SJSA1 (cell line): ENCODE results near the gene MMP25. TPM values are rescaled to one million over a fixed set of nuclear protein-coding genes. Genes with fewer than 3 reads are reported as not detected.

Experiments
- DNase-seq, 2 experiments: peaks; one replicate each; pipeline ENCODE4 v3.0.0-alpha.2; 2015 to 2020; ENCODE audit warnings: low spot score in 2 of 2, low read depth in 1 of 2
- H3K27ac ChIP-seq: fragments of 250-450 bp; sonication (Bioruptor Pico); 2 replicates; pipeline ENCODE4 v1.5.1; 2020; ENCODE audit warnings: mild to moderate bottlenecking, moderate library complexity
- H3K27me3 ChIP-seq: fragments of 250-450 bp; sonication (Bioruptor Pico); replicated peaks from 2 replicates; pipeline ENCODE4 v1.5.1; 2020; ENCODE audit warnings: mild to moderate bottlenecking, moderate library complexity
- H3K36me3 ChIP-seq: fragments of 250-450 bp; sonication (Bioruptor Pico); 2 replicates; pipeline ENCODE4 v1.5.1; 2020; ENCODE audit warnings: mild to moderate bottlenecking
- H3K4me1 ChIP-seq: fragments of 250-450 bp; sonication (Bioruptor Pico); replicated peaks from 2 replicates; pipeline ENCODE4 v1.6.1; 2021; ENCODE audit warnings: mild to moderate bottlenecking
- H3K4me3 ChIP-seq: fragments of 250-450 bp; sonication (Bioruptor Pico); 2 replicates; pipeline ENCODE4 v1.5.1; 2020; ENCODE audit warnings: mild to moderate bottlenecking
- H3K9me3 ChIP-seq: fragments of 250-450 bp; sonication (Bioruptor Pico); replicated peaks from 2 replicates; pipeline ENCODE4 v1.5.1; 2020; ENCODE audit warnings: mild to moderate bottlenecking
- total RNA-seq: library from RNA; depleted of rRNA; stranded (reverse); fragments of >200 nt; shearing (Covaris generic); gene quantifications from 2 replicates; pipeline ENCODE4 v1.2.3, GENCODE V29; 2014

The MMP25 gene
- total RNA-seq, 1 experiment from 2014 or later = 0.55 TPM

- no peaks in the 10 kb centered on the region for H3K4me1 ChIP-seq
- no peak for DNase-seq
- peaks cover 26% of the 10 kb centered on the region for H3K36me3 ChIP-seq
- no peaks in the 10 kb centered on the region for H3K9me3 ChIP-seq
- peaks cover 43% of the 10 kb centered on the region for H3K27me3 ChIP-seq
- H3K27ac ChIP-seq = no peak overlapping the region
- H3K4me3 ChIP-seq = no peak overlapping the region
These were observed 15.8 kb upstream of the MMP25 start for GRCh38 chr16:3030222-3031212.

GRCh38 chr16:3032624-3033023 lies 13.7 kb upstream of the MMP25 start:
- H3K4me3 ChIP-seq = no peak overlapping the region
- peaks cover 7% of the 10 kb centered on the region; the same call in 1 of the 2 replicates for H3K36me3 ChIP-seq
- H3K27ac ChIP-seq = no peak overlapping the region
- H3K4me1 ChIP-seq = no peaks in the 10 kb centered on the region
- peaks cover 61% of the 10 kb centered on the region for H3K27me3 ChIP-seq
- no peak for DNase-seq
- H3K9me3 ChIP-seq = no peaks in the 10 kb centered on the region

GRCh38 chr16:3035289-3035971 lies 10.9 kb upstream of the MMP25 start:
- no peaks in the 10 kb centered on the region for H3K36me3 ChIP-seq
- H3K4me3 ChIP-seq = no peak overlapping the region
- peaks cover 68% of the 10 kb centered on the region for H3K27me3 ChIP-seq
- DNase-seq = no peak
- no peak overlapping the region for H3K27ac ChIP-seq
- H3K9me3 ChIP-seq = no peaks in the 10 kb centered on the region
- no peaks in the 10 kb centered on the region for H3K4me1 ChIP-seq

GRCh38 chr16:3035972-3036725 lies 10.2 kb upstream of the MMP25 start:
- Histone ChIP-seq H3K4me1 (no peaks in the 10 kb centered on the region), H3K4me3 (no peak overlapping the region), H3K27ac (no peak overlapping the region), H3K9me3 (no peaks in the 10 kb centered on the region), H3K36me3 (no peaks in the 10 kb centered on the region), H3K27me3 (peaks cover 75% of the 10 kb centered on the region)
- no peak for DNase-seq

- no peaks in the 10 kb centered on the region for H3K36me3 ChIP-seq
- no peaks in the 10 kb centered on the region for H3K9me3 ChIP-seq
- H3K4me3 ChIP-seq = no peak within 1 kb of the TSS
- no peaks in the 10 kb centered on the region for H3K4me1 ChIP-seq
- H3K27ac ChIP-seq = no peak within 1 kb of the TSS
- DNase-seq = no peak
- peaks cover 73% of the 10 kb centered on the region for H3K27me3 ChIP-seq
These were observed 9.5 kb upstream of the MMP25 start, which contains the start of gene BICDL2 for GRCh38 chr16:3036726-3037315. Gene BICDL2, minus strand, starts transcription at chr16:3036944. Its CDS starts 1,448 bp downstream, at chr16:3035496.

- DNase-seq = no peak
- Histone ChIP-seq H3K4me1 (no peaks in the 10 kb centered on the region), H3K9me3 (no peaks in the 10 kb centered on the region), H3K27ac (no peak overlapping the region), H3K27me3 (peaks cover 66% of the 10 kb centered on the region), H3K36me3 (no peaks in the 10 kb centered on the region), H3K4me3 (no peak overlapping the region)
These were observed 8.1 kb upstream of the MMP25 start for GRCh38 chr16:3038256-3038655.

GRCh38 chr16:3038896-3039295 lies 7.5 kb upstream of the MMP25 start:
- Histone ChIP-seq H3K4me1 (no peaks in the 10 kb centered on the region), H3K36me3 (no peaks in the 10 kb centered on the region), H3K9me3 (no peaks in the 10 kb centered on the region), H3K27me3 (peaks cover 64% of the 10 kb centered on the region), H3K27ac (no peak overlapping the region), H3K4me3 (no peak overlapping the region)
- DNase-seq = no peak

GRCh38 chr16:3042376-3042775 lies 4.0 kb upstream of the MMP25 start:
- Histone ChIP-seq H3K9me3 (peaks cover 9% of the 10 kb centered on the region), H3K36me3 (no peaks in the 10 kb centered on the region), H3K4me1 (peaks cover 13% of the 10 kb centered on the region), H3K4me3 (no peak overlapping the region), H3K27ac (no peak overlapping the region), H3K27me3 (peaks cover 74% of the 10 kb centered on the region)
- no peak for DNase-seq

GRCh38 chr16:3044708-3045107 lies 1.7 kb upstream of the MMP25 start:
- H3K4me1 ChIP-seq = peaks cover 13% of the 10 kb centered on the region
- H3K36me3 ChIP-seq = no peaks in the 10 kb centered on the region
- no peak overlapping the region for H3K4me3 ChIP-seq
- H3K9me3 ChIP-seq = peaks cover 9% of the 10 kb centered on the region
- peaks cover 81% of the 10 kb centered on the region for H3K27me3 ChIP-seq
- DNase-seq = no peak
- no peak overlapping the region for H3K27ac ChIP-seq

GRCh38 chr16:3046641-3047386 lies 453 bp downstream of the MMP25 start:
- no peaks in the 10 kb centered on the region for H3K36me3 ChIP-seq
- H3K9me3 ChIP-seq = peaks cover 9% of the 10 kb centered on the region
- DNase-seq = no peak
- H3K27ac ChIP-seq = no peak overlapping the region
- peaks cover 77% of the 10 kb centered on the region for H3K27me3 ChIP-seq
- peaks cover 13% of the 10 kb centered on the region for H3K4me1 ChIP-seq
- H3K4me3 ChIP-seq = no peak overlapping the region

- H3K9me3 ChIP-seq = peaks cover 9% of the 10 kb centered on the region
- peaks cover 13% of the 10 kb centered on the region for H3K4me1 ChIP-seq
- H3K4me3 ChIP-seq = no peak overlapping the region
- no peak for DNase-seq
- H3K27ac ChIP-seq = no peak overlapping the region
- peaks cover 77% of the 10 kb centered on the region for H3K27me3 ChIP-seq
- H3K36me3 ChIP-seq = no peaks in the 10 kb centered on the region
These were observed 993 bp downstream of the MMP25 start for GRCh38 chr16:3047387-3047720.

- Histone ChIP-seq H3K4me3 (no peak overlapping the region), H3K27me3 (peaks cover 56% of the 10 kb centered on the region), H3K9me3 (peaks cover 6% of the 10 kb centered on the region), H3K36me3 (no peaks in the 10 kb centered on the region), H3K27ac (no peak overlapping the region), H3K4me1 (peaks cover 11% of the 10 kb centered on the region)
- no peak for DNase-seq
These were observed 3.6 kb downstream of the MMP25 start for GRCh38 chr16:3049921-3050481.
